ENCODE measurements around the gene FGFRL1.
A peak's percentile ranks its signal among the peaks of the same experiment; 100 is the strongest.

The FGFRL1 gene

DNA sequence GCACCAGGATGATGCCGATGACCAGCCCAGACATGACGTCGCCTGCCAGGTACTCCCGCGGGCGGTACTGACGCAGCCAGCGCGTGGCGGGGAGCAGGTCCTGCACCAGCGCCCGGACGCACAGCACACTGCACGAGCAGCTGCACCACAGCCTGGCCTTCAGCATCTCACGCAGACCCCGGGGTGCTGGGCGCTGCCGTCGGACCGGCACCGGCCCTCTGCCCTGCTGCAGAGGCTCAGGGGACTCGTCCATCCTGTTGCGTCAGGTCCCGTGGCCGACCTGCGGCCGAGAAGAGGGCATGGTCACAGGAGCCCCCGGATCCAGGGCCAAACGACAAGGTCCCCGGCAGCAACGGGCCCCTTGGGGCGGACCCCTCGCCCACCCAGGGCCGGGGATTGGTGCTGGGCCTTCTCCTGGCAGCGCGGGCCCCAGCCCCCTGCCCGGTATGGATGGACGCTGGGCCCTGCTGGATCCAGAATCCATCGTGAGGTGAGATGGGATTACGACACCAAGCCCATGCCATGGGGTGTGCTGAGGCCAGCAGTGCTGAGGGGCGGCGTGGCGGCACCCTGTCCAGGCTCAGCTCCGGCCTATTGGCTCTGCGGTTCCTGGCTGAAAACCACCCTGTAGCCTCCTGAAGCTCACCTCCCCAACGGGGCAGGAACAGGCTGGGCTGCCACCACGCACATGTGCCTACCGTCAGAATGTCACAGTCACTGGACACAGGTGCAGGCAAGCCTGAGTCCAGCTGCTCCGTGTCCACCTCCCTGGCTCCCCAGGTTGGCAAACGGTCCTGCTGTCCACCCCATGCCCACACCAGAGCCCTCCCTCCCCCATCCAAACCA lies 19.8 kb upstream of the FGFRL1 start:
- DNase-seq (ENCODE audit: low read depth) = no peak
- no peak overlapping the region for H3K4me3 ChIP-seq (ENCODE audit: low read depth, low read length)
- TF ChIP-seq, protein P1, sequence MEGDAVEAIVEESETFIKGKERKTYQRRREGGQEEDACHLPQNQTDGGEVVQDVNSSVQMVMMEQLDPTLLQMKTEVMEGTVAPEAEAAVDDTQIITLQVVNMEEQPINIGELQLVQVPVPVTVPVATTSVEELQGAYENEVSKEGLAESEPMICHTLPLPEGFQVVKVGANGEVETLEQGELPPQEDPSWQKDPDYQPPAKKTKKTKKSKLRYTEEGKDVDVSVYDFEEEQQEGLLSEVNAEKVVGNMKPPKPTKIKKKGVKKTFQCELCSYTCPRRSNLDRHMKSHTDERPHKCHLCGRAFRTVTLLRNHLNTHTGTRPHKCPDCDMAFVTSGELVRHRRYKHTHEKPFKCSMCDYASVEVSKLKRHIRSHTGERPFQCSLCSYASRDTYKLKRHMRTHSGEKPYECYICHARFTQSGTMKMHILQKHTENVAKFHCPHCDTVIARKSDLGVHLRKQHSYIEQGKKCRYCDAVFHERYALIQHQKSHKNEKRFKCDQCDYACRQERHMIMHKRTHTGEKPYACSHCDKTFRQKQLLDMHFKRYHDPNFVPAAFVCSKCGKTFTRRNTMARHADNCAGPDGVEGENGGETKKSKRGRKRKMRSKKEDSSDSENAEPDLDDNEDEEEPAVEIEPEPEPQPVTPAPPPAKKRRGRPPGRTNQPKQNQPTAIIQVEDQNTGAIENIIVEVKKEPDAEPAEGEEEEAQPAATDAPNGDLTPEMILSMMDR (IDR thresholded peaks at IDR 0.05; ENCODE audit: insufficient read depth, low read depth, low read length, missing control alignments) = no peak

- peak overlapping the region; percentile 39 for H3K4me3 ChIP-seq (ENCODE audit: low read depth, low read length)
- peak; percentile 89 for DNase-seq (ENCODE audit: low read depth)
- TF ChIP-seq, protein P1 (IDR thresholded peaks at IDR 0.05; ENCODE audit: insufficient read depth, low read depth, low read length, missing control alignments) = no peak
Observed at GRCh38 chr4:992297-993110, 18.9 kb upstream of the FGFRL1 start.

GRCh38 chr4:993111-994029 lies 18.1 kb upstream of the FGFRL1 start, which contains the start of gene SLC26A1:
Gene SLC26A1 (minus strand): TSS chr4:993404. CDS start chr4:991703, 1,701 bp downstream.
- DNase-seq (ENCODE audit: low read depth) = no peak
- TF ChIP-seq, protein P1 (IDR thresholded peaks at IDR 0.05; ENCODE audit: insufficient read depth, low read depth, low read length, missing control alignments) = no peak
- peak within 1 kb of the TSS; percentile 39 for H3K4me3 ChIP-seq (ENCODE audit: low read depth, low read length)

DNA sequence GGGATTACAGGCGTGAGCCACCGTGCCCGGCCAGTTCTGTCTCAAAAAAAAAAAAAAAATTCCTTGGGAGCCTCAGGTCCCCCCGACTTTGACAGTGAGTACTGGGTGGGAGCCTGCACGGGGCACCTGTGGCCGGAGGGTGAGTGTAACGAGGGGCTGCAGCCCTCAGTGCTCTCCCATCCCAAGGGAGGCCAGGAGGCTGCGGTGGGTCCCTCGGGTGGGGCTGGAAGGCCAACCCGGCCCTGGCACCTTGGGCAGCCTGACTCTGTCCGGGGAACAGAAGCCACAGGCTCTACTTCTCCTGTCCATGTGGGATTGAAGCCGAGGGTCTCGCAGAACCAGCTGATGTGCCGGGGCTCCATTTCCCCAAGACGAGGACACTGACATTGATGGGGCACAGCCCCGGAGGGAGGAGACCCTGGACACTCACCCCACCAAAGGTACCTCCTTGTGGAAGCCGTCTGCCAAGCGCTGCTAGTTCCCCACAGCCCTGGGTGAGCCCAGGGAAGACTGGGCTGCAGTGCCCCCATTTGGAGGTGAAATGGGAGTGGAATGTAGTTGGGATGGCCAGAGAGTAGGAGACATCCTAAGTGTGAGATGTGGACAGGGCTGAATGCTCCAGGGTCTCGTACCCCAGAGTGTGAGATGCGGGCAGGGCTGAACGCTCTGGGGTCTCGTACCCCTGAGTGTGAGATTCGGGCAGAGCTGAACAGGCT lies 16.0 kb upstream of the FGFRL1 start:
- TF ChIP-seq, protein P1 (IDR thresholded peaks at IDR 0.05; ENCODE audit: insufficient read depth, low read depth, low read length, missing control alignments) = no peak
- H3K4me3 ChIP-seq (ENCODE audit: low read depth, low read length) = no peak overlapping the region
- DNase-seq (ENCODE audit: low read depth) = no peak

DNA sequence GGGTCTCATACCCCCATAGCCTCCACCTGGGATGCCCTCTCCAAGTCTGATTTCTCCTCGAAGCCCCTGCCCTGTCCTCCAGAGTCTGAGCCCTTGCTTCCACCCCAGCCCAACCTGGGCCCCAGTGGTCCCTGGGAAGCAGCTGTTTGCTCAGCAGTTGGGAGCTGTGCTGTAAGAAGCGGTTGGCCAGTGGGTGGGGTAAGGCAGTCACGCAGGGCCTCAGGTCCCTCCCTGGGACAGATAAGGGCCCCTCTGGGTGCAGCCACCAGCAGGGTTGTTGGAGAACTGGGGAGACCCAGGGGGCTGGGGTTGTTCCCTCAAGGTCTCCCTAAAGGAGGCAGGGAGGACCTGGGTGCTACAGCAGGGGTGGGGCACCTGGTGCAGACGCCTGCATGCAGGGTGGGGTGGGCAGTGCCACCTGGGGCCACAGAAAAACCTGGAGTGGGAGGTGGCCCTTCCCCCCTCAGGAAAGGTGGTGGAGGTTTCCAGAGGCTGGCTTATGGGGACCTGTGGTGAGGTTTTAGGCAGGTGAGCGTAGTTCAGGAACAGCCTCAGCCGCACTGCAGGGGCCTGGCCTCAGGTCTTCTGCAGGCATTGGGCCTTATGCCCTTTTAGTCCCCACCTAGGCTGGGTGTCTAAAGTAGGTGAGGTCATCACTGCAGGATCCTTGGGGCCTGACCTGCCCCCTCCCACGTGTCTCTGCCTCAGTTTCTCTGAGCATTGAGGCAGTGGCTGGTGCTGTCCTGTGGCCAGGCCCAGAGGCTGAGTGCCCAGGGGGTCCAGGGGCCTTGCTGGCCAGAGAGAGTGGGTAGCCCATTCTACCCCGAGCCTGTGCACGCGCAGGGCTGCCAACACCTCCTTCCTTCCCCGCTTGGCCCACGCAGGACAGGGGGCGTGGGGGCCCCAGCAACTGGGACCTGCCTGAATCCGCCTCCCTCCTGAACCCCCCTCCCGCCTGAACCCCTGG lies 15.1 kb upstream of the FGFRL1 start:
- H3K4me3 ChIP-seq (ENCODE audit: low read depth, low read length) = no peak overlapping the region
- no peak for DNase-seq (ENCODE audit: low read depth)
- TF ChIP-seq, protein P1 (IDR thresholded peaks at IDR 0.05; ENCODE audit: insufficient read depth, low read depth, low read length, missing control alignments) = no peak

Data from GM12865 (cell line).